Keratinocyte (primary cell): ENCODE results near the gene RAP2A.

Experiments used
- EZH2 ChIP-seq: IDR thresholded peaks from one replicate; pipeline ENCODE4 v1.6.1; 2012; ENCODE audit warnings: inconsistent platforms, mild to moderate bottlenecking, low read length, moderate library complexity
- TF ChIP-seq, protein P1 (sequence below), 3 experiments: IDR thresholded peaks in 1 of 3; conservative IDR thresholded peaks in 1 of 3; optimal IDR thresholded peaks in 1 of 3; 2 replicates in 2 of 3; 3 replicates in 1 of 3; pipeline versions ENCODE3 to v1.5.1; 2011; ENCODE audit warnings: low read length in 3 of 3, mild to moderate bottlenecking in 3 of 3, moderate library complexity in 2 of 3, control low read depth in 1 of 3, inconsistent platforms in 1 of 3; ENCODE audit not compliant: insufficient read depth in 2 of 3; ENCODE audit errors: extremely low read depth in 1 of 3

GRCh38 chr13:97390941-97391600 lies 42.9 kb upstream of the RAP2A start:
- TF ChIP-seq, protein P1, sequence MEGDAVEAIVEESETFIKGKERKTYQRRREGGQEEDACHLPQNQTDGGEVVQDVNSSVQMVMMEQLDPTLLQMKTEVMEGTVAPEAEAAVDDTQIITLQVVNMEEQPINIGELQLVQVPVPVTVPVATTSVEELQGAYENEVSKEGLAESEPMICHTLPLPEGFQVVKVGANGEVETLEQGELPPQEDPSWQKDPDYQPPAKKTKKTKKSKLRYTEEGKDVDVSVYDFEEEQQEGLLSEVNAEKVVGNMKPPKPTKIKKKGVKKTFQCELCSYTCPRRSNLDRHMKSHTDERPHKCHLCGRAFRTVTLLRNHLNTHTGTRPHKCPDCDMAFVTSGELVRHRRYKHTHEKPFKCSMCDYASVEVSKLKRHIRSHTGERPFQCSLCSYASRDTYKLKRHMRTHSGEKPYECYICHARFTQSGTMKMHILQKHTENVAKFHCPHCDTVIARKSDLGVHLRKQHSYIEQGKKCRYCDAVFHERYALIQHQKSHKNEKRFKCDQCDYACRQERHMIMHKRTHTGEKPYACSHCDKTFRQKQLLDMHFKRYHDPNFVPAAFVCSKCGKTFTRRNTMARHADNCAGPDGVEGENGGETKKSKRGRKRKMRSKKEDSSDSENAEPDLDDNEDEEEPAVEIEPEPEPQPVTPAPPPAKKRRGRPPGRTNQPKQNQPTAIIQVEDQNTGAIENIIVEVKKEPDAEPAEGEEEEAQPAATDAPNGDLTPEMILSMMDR (optimal IDR thresholded peaks at IDR 0.05 in 1 of 3, IDR thresholded peaks at IDR 0.05 in 1 of 3, conservative IDR thresholded peaks at IDR 0.05 in 1 of 3; ENCODE audit: extremely low read depth in 1 of 3, insufficient read depth in 2 of 3, low read length in 3 of 3) = no peak
- no peak for TF ChIP-seq EZH2
